ENCODE measurements around the gene MGMT. TPM values are rescaled to one million over a fixed set of nuclear protein-coding genes. Genes with fewer than 3 reads are reported as not detected.

Gene MGMT
- total and polyA plus RNA-seq, 4 donors: 9.9 to 39.6 (median 23.2) TPM

DNA sequence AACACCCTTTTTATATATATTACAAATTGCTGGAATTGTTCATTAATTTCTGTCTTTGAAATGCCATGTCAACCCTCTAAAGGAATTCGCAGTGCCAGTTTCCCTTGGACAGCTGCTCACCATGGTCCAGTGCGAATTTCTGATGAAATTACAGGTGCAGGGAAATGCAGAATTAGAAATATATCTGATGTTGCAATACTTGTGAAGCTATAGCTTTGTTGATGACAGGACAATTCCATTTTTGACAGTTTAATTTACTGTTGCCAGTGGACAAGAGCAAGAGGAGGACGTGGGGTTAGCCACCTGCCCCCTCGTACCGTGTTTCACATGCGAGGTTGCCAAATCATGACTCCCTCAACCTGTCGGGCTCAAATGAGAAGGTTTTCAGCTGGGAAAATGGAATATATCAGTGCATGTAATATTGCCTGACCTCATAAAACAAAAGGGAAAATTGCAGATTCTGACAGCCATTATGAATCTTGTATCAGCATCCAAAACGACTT, 140.6 kb downstream of the MGMT start:
- Histone ChIP-seq H3K27ac (ENCODE audit: low read depth in 1 of 2, low read length in 1 of 2) (no peak overlapping the region), H3K4me3 (no peak overlapping the region), H3K36me3 (ENCODE audit: control insufficient read depth in 4 of 4, insufficient read depth in 4 of 4, low read length in 4 of 4) (no peaks in the 10 kb centered on the region), H3K27me3 (ENCODE audit: control insufficient read depth in 3 of 3, insufficient read depth in 3 of 3, low read length in 2 of 3) (no peaks in the 10 kb centered on the region), H3K9me3 (ENCODE audit: control insufficient read depth in 4 of 4, insufficient read depth in 3 of 4, low read length in 3 of 4) (no peaks in the 10 kb centered on the region), H3K9ac (ENCODE audit: insufficient read depth in 1 of 2, low read length in 2 of 2) (no peak overlapping the region), H3K4me1 (ENCODE audit: control insufficient read depth in 5 of 5, insufficient read depth in 5 of 5, low read length in 5 of 5) (peaks cover 0 to 4% (median 2%) of the 10 kb centered on the region in 5 donors)
- no peak for ATAC-seq (ENCODE audit: insufficient read depth, low FRiP score)
- no peak for DNase-seq
- WGBS, 2 donors: 87 to 90% methylated on average over 8 of the region's 8 CpGs
- TF ChIP-seq CTCF (IDR thresholded peaks at IDR 0.05; ENCODE audit: control extremely low read depth, extremely low read depth): no peak

GRCh38 chr10:129608653-129609052, 141.6 kb downstream of the MGMT start:
- ATAC-seq (ENCODE audit: insufficient read depth, low FRiP score): no peak
- 91 to 96% methylated on average over 10 of the region's 10 CpGs for WGBS, 2 donors

DNA sequence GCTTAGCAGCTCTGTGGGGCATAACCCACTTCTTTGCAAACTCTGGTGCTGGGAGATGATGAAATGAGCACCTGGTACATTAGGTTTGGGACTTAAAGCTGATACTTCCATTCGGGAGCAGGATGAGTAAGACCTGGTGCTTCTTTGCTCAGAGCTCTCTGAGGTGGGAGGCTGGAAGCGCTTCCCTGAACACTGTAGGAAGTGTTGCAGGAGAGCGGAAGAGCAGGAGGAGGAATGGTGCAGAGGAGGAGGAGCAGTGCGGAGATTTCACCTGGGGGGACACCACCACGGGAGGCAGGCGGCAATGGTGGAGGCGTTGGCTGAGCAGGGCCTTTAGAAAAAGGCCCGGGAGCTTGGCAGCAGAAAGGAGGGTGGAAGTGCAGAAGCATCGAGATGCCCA, 142.5 kb downstream of the MGMT start:
- Histone ChIP-seq H3K27ac (ENCODE audit: low read depth in 1 of 2, low read length in 1 of 2) (no peak overlapping the region), H3K9ac (ENCODE audit: insufficient read depth in 1 of 2, low read length in 2 of 2) (no peak overlapping the region), H3K36me3 (ENCODE audit: control insufficient read depth in 4 of 4, insufficient read depth in 4 of 4, low read length in 4 of 4) (no peaks in the 10 kb centered on the region), H3K9me3 (ENCODE audit: control insufficient read depth in 4 of 4, insufficient read depth in 3 of 4, low read length in 3 of 4) (no peaks in the 10 kb centered on the region), H3K4me1 (ENCODE audit: control insufficient read depth in 5 of 5, insufficient read depth in 5 of 5, low read length in 5 of 5) (peaks cover 0 to 4% (median 2%) of the 10 kb centered on the region in 5 donors), H3K27me3 (ENCODE audit: control insufficient read depth in 3 of 3, insufficient read depth in 3 of 3, low read length in 2 of 3) (no peaks in the 10 kb centered on the region), H3K4me3 (no peak overlapping the region)
- TF ChIP-seq CTCF (IDR thresholded peaks at IDR 0.05; ENCODE audit: control extremely low read depth, extremely low read depth): no peak
- ATAC-seq (ENCODE audit: insufficient read depth, low FRiP score) (no peak), DNase-seq (no peak)
- 98% methylated on average over 9 of the region's 9 CpGs for WGBS, 2 donors

More at GRCh38 chr10:129608653-129609052, 141.6 kb downstream of the MGMT start:
- Histone ChIP-seq H3K9ac (ENCODE audit: insufficient read depth in 1 of 2, low read length in 2 of 2) (no peak overlapping the region), H3K27me3 (ENCODE audit: control insufficient read depth in 3 of 3, insufficient read depth in 3 of 3, low read length in 2 of 3) (no peaks in the 10 kb centered on the region), H3K4me3 (no peak overlapping the region), H3K4me1 (ENCODE audit: control insufficient read depth in 5 of 5, insufficient read depth in 5 of 5, low read length in 5 of 5) (peaks cover 0 to 4% (median 2%) of the 10 kb centered on the region in 5 donors), H3K9me3 (ENCODE audit: control insufficient read depth in 4 of 4, insufficient read depth in 3 of 4, low read length in 3 of 4) (no peaks in the 10 kb centered on the region), H3K27ac (ENCODE audit: low read depth in 1 of 2, low read length in 1 of 2) (no peak overlapping the region), H3K36me3 (ENCODE audit: control insufficient read depth in 4 of 4, insufficient read depth in 4 of 4, low read length in 4 of 4) (no peaks in the 10 kb centered on the region)
- TF ChIP-seq CTCF (IDR thresholded peaks at IDR 0.05; ENCODE audit: control extremely low read depth, extremely low read depth): no peak
- no peak for DNase-seq
